ENCODE results near the gene CACNG1. TPM values are rescaled to one million over a fixed set of nuclear protein-coding genes. Genes with fewer than 3 reads are reported as not detected.

CACNG1 gene
- polyA plus RNA-seq, 1 donor (not counting 4 experiments of a cell fraction or from before 2014, with no cell fraction given): not detected

GRCh38 chr17:67035131-67036083 is 8.9 kb upstream of the CACNG1 start:
- H3K4me1 ChIP-seq (ENCODE audit: control insufficient read depth, extremely low read depth, insufficient read depth, low read length): no peaks in the 10 kb centered on the region
- H3K79me2 ChIP-seq (ENCODE audit: control insufficient read depth, insufficient read depth, low read length): no peaks in the 10 kb centered on the region
- no peak overlapping the region for H2AFZ ChIP-seq (ENCODE audit: control insufficient read depth, low read length)
- FAIRE-seq (no peak), DNase-seq (ENCODE audit: low read depth, low spot score) (no peak)
- H3K4me2 ChIP-seq (ENCODE audit: control insufficient read depth, extremely low read depth, insufficient read depth, low read depth, low read length): no peak overlapping the region
- no peaks in the 10 kb centered on the region for H3K9me1 ChIP-seq (ENCODE audit: control insufficient read depth, extremely low read depth, insufficient read depth, low read length)
- H3K27ac ChIP-seq (ENCODE audit: control insufficient read depth, insufficient read depth, low read length): no peak overlapping the region
- H3K9ac ChIP-seq (ENCODE audit: control insufficient read depth, extremely low read depth, insufficient read depth, low read length): no peak overlapping the region
- H3K36me3 ChIP-seq (ENCODE audit: control insufficient read depth in 2 of 2, extremely low read depth in 1 of 2, insufficient read depth in 2 of 2, low read length in 2 of 2): no peaks in the 10 kb centered on the region
- H3K27me3 ChIP-seq (ENCODE audit: control insufficient read depth, extremely low read depth, insufficient read depth, low read length): no peaks in the 10 kb centered on the region
- H4K20me1 ChIP-seq (ENCODE audit: control insufficient read depth, extremely low read depth, insufficient read depth, low read length): no peaks in the 10 kb centered on the region
- dilution Hi-C loops (cut with MboI; ENCODE audit: extremely low pct_ligation_motif_present, low sequenced_read_pairs): no loop called here
- no peak overlapping the region for H3K4me3 ChIP-seq (ENCODE audit: control insufficient read depth in 2 of 3, extremely low read depth in 1 of 3, insufficient read depth in 2 of 3, low read depth in 1 of 3, low read length in 3 of 3)
- no peaks in the 10 kb centered on the region for H3K9me3 ChIP-seq (ENCODE audit: control insufficient read depth, low read depth, low read length)
- no peak for TF ChIP-seq EZH2 (IDR thresholded peaks at IDR 0.05; ENCODE audit: low read length)
- no peak for TF ChIP-seq CTCF (optimal IDR thresholded peaks at IDR 0.05 in 1 of 3, IDR thresholded peaks at IDR 0.05 in 1 of 3, conservative IDR thresholded peaks at IDR 0.05 in 1 of 3; ENCODE audit: extremely low read depth in 1 of 3, insufficient read depth in 2 of 3, low read length in 3 of 3)

GRCh38 chr17:67038861-67039365 is 5.4 kb upstream of the CACNG1 start:
- H3K27me3 ChIP-seq (ENCODE audit: control insufficient read depth, extremely low read depth, insufficient read depth, low read length): no peaks in the 10 kb centered on the region
- no peaks in the 10 kb centered on the region for H3K36me3 ChIP-seq (ENCODE audit: control insufficient read depth in 2 of 2, extremely low read depth in 1 of 2, insufficient read depth in 2 of 2, low read length in 2 of 2)
- FAIRE-seq (no peak), DNase-seq (ENCODE audit: low read depth, low spot score) (no peak)
- TF ChIP-seq CTCF (optimal IDR thresholded peaks at IDR 0.05 in 1 of 3, IDR thresholded peaks at IDR 0.05 in 1 of 3, conservative IDR thresholded peaks at IDR 0.05 in 1 of 3; ENCODE audit: extremely low read depth in 1 of 3, insufficient read depth in 2 of 3, low read length in 3 of 3) (no peak), EZH2 (IDR thresholded peaks at IDR 0.05; ENCODE audit: low read length) (no peak)
- no peaks in the 10 kb centered on the region for H3K9me1 ChIP-seq (ENCODE audit: control insufficient read depth, extremely low read depth, insufficient read depth, low read length)
- no peaks in the 10 kb centered on the region for H4K20me1 ChIP-seq (ENCODE audit: control insufficient read depth, extremely low read depth, insufficient read depth, low read length)
- no peak overlapping the region for H3K9ac ChIP-seq (ENCODE audit: control insufficient read depth, extremely low read depth, insufficient read depth, low read length)
- H2AFZ ChIP-seq (ENCODE audit: control insufficient read depth, low read length): no peak overlapping the region
- H3K79me2 ChIP-seq (ENCODE audit: control insufficient read depth, insufficient read depth, low read length): no peaks in the 10 kb centered on the region
- dilution Hi-C loops (cut with MboI; ENCODE audit: extremely low pct_ligation_motif_present, low sequenced_read_pairs): no loop called here
- H3K4me3 ChIP-seq (ENCODE audit: control insufficient read depth in 2 of 3, extremely low read depth in 1 of 3, insufficient read depth in 2 of 3, low read depth in 1 of 3, low read length in 3 of 3): no peak overlapping the region
- H3K4me1 ChIP-seq (ENCODE audit: control insufficient read depth, extremely low read depth, insufficient read depth, low read length): no peaks in the 10 kb centered on the region
- H3K27ac ChIP-seq (ENCODE audit: control insufficient read depth, insufficient read depth, low read length): no peak overlapping the region
- H3K9me3 ChIP-seq (ENCODE audit: control insufficient read depth, low read depth, low read length): no peaks in the 10 kb centered on the region
- no peak overlapping the region for H3K4me2 ChIP-seq (ENCODE audit: control insufficient read depth, extremely low read depth, insufficient read depth, low read depth, low read length)

Measured in keratinocyte (primary cell).